Measurements from ENCODE around the gene ZNF276. TPM values are rescaled to one million over a fixed set of nuclear protein-coding genes. Genes with fewer than 3 reads are reported as not detected.

Gene ZNF276
- polyA plus RNA-seq, 1 of the 3 experiments (the other 2 are of a cell fraction), result 24.9 TPM

DNA sequence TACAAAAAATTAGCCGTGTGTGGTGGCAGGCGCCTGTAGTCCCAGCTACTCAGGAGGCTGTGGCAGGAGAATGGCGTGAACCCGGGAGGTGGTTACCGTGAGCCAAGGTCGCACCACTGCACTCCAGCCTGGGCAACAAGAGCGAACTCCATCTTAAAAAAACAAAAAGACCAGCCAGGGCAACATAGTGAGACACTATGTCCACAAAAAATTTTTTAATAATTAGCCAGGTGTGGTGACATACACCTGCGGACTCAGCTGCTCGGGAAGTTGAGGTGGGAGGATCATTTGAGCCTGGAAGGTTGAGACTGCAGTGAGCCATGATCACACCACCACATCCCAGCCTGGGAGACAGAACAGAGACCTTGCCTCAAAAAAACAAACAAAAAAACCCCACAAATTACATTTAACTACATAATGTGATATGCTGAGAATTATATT is 66.0 kb downstream of the ZNF276 start (continued):
- TF ChIP-seq JUND (IDR thresholded peaks at IDR 0.05) (no peak), GABPA (IDR thresholded peaks at IDR 0.05; ENCODE audit: low read depth) (no peak), CHD2 (IDR thresholded peaks at IDR 0.05; ENCODE audit: low read length, partially characterized antibody) (no peak), FOXJ3 (CRISPR knock-in tag; IDR thresholded peaks at IDR 0.05) (no peak)
- TF ChIP-seq, protein P1, sequence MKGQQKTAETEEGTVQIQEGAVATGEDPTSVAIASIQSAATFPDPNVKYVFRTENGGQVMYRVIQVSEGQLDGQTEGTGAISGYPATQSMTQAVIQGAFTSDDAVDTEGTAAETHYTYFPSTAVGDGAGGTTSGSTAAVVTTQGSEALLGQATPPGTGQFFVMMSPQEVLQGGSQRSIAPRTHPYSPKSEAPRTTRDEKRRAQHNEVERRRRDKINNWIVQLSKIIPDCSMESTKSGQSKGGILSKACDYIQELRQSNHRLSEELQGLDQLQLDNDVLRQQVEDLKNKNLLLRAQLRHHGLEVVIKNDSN (IDR thresholded peaks at IDR 0.05; ENCODE audit: borderline replicate concordance, low read depth), result no peak

Other genes with a start within 250 kb of the ZNF276 start
- 31.1 and 50.2 TPM in 2 replicates for gene ANKRD11, start 231.0 kb upstream of the ZNF276 start, polyA plus RNA-seq (2012; rRNA removed)
- gene SPG7, start 213.1 kb upstream of the ZNF276 start, polyA plus RNA-seq (2012; rRNA removed), result 100 and 107 TPM in 2 replicates
- gene RPL13, start 160.9 kb upstream of the ZNF276 start, polyA plus RNA-seq (2012; rRNA removed), result 3,540 and 4,635 TPM in 2 replicates
- gene CPNE7, start 145.8 kb upstream of the ZNF276 start, polyA plus RNA-seq (2012; rRNA removed), result 3.9 and 4.0 TPM in 2 replicates
- 0.05 TPM in 1 of 2 replicates, not detected in the other for gene DPEP1, start 107.9 kb upstream of the ZNF276 start, polyA plus RNA-seq (2012; rRNA removed)
- 138 and 143 TPM in 2 replicates for gene CHMP1A, start 63.8 kb upstream of the ZNF276 start, polyA plus RNA-seq (2012; rRNA removed)
- 7.2 and 8.5 TPM in 2 replicates for gene SPATA33, start 63.7 kb upstream of the ZNF276 start, polyA plus RNA-seq (2012; rRNA removed)
- 84.7 and 94.5 TPM in 2 replicates for gene CDK10, start 34.8 kb upstream of the ZNF276 start, polyA plus RNA-seq (2012; rRNA removed)
- gene SPATA2L, start 19.8 kb upstream of the ZNF276 start, polyA plus RNA-seq (2012; rRNA removed), result 7.8 and 8.6 TPM in 2 replicates
- 9.2 and 10.1 TPM in 2 replicates for gene VPS9D1, start 639 bp upstream of the ZNF276 start, polyA plus RNA-seq (2012; rRNA removed)
- gene FANCA, start 95.1 kb downstream of the ZNF276 start, polyA plus RNA-seq (2012; rRNA removed), result 21.5 and 23.9 TPM in 2 replicates
- 15.3 and 16.2 TPM in 2 replicates for gene SPIRE2, start 106.9 kb downstream of the ZNF276 start, polyA plus RNA-seq (2012; rRNA removed)
- 162 and 208 TPM in 2 replicates for gene TCF25, start 152.1 kb downstream of the ZNF276 start, polyA plus RNA-seq (2012; rRNA removed)
- gene MC1R, start 197.3 kb downstream of the ZNF276 start, polyA plus RNA-seq (2012; rRNA removed), result 11.1 and 12.7 TPM in 2 replicates
- 375 and 428 TPM in 2 replicates for gene TUBB3, start 201.8 kb downstream of the ZNF276 start, polyA plus RNA-seq (2012; rRNA removed)
- gene DEF8, start 227.2 kb downstream of the ZNF276 start, polyA plus RNA-seq (2012; rRNA removed), result 112 and 119 TPM in 2 replicates

Data from SK-N-SH (cell line).